GM23338 (cell line): ENCODE measurements around the gene RPL29. TPM values are rescaled to one million over a fixed set of nuclear protein-coding genes. Genes with fewer than 3 reads are reported as not detected.

Experiments used
- ATAC-seq: fragments of 200-7000 bp; cut with Tn5 transposase; 3 replicates; pipeline ENCODE4 v1.9.1; 2020
- DNase-seq: peaks from one replicate; pipeline ENCODE4 v3.0.0-alpha.2; 2015; ENCODE audit warnings: low spot score
- H2AFZ ChIP-seq: fragments of 200-600 bp; sonication (generic); 2 replicates; pipeline ENCODE4 v1.8.0; 2016; ENCODE audit warnings: antibody characterized with exemption, mild to moderate bottlenecking, moderate library complexity
- H3F3A ChIP-seq: fragments of 200-600 bp; sonication (generic); replicated peaks from 2 replicates; pipeline ENCODE4 v1.8.0; 2017; ENCODE audit warnings: antibody characterized with exemption, mixed run types, low read depth
- H3K27ac ChIP-seq: fragments of 200-600 bp; sonication (generic); 2 replicates; pipeline ENCODE4 v1.6.1; 2016; ENCODE audit warnings: low read depth
- H3K27me3 ChIP-seq: fragments of 200-600 bp; sonication (generic); 2 replicates; pipeline ENCODE4 v1.8.0; 2016; ENCODE audit warnings: mild to moderate bottlenecking, mixed run types, moderate library complexity; ENCODE audit not compliant: insufficient read depth
- H3K36me3 ChIP-seq: fragments of 200-600 bp; sonication (generic); 2 replicates; pipeline ENCODE4 v1.8.0; 2016; ENCODE audit warnings: mild to moderate bottlenecking; ENCODE audit not compliant: insufficient read depth
- H3K4me1 ChIP-seq: fragments of 200-600 bp; sonication (generic); 2 replicates; pipeline ENCODE4 v1.8.0; 2016; ENCODE audit warnings: mild to moderate bottlenecking, moderate library complexity; ENCODE audit not compliant: insufficient read depth
- H3K4me2 ChIP-seq: fragments of 200-600 bp; sonication (generic); 2 replicates; pipeline ENCODE4 v1.7.1; 2017; ENCODE audit warnings: mixed run types
- H3K4me3 ChIP-seq: fragments of 200-600 bp; sonication (generic); 2 replicates; pipeline ENCODE4 v1.6.1; 2016; ENCODE audit warnings: mixed run types
- H3K79me2 ChIP-seq: fragments of 200-600 bp; sonication (generic); replicated peaks from 2 replicates; pipeline ENCODE4 v1.8.0; 2017; ENCODE audit warnings: mild to moderate bottlenecking; ENCODE audit not compliant: insufficient read depth
- H3K9me2 ChIP-seq: fragments of 200-600 bp; sonication (generic); 2 replicates; pipeline ENCODE4 v1.8.0; 2017; ENCODE audit not compliant: insufficient read depth
- H4K20me1 ChIP-seq: fragments of 200-600 bp; sonication (generic); replicated peaks from 2 replicates; pipeline ENCODE4 v1.8.0; 2017; ENCODE audit warnings: mild to moderate bottlenecking; ENCODE audit not compliant: insufficient read depth
- H3K27ac Mint-ChIP-seq: 2 replicates; pipeline ENCODE4 v1.8.0; 2020; ENCODE audit warnings: inconsistent platforms, mild to moderate bottlenecking, moderate library complexity, mixed read lengths
- H3K27me3 Mint-ChIP-seq: 3 replicates; pipeline ENCODE4 v1.8.0; 2022; ENCODE audit warnings: low read depth, mild to moderate bottlenecking, moderate library complexity, mixed read lengths, inconsistent platforms; ENCODE audit not compliant: insufficient read depth, poor library complexity
- H3K36me3 Mint-ChIP-seq: 3 replicates; pipeline ENCODE4 v1.8.0; 2021; ENCODE audit warnings: low read depth, mild to moderate bottlenecking, inconsistent platforms, moderate library complexity, mixed read lengths
- H3K4me1 Mint-ChIP-seq: 3 replicates; pipeline ENCODE4 v1.8.0; 2020; ENCODE audit warnings: mild to moderate bottlenecking, inconsistent platforms, mixed read lengths
- H3K4me3 Mint-ChIP-seq: 3 replicates; pipeline ENCODE4 v1.8.0; 2021; ENCODE audit warnings: moderate library complexity, mild to moderate bottlenecking, inconsistent platforms, mixed read lengths
- H3K9me3 Mint-ChIP-seq: 3 replicates; pipeline ENCODE4 v1.8.0; 2020; ENCODE audit warnings: moderate library complexity, mild to moderate bottlenecking, inconsistent platforms, mixed read lengths
- CREB1 ChIP-seq: fragments of 250-450 bp; sonication (Bioruptor Pico); IDR thresholded peaks from 2 replicates; pipeline ENCODE4 v1.5.0; 2020; ENCODE audit warnings: low read depth, mild to moderate bottlenecking, moderate library complexity
- EZH2 ChIP-seq: fragments of 200-600 bp; sonication (generic); IDR thresholded peaks from one replicate; pipeline ENCODE4 v1.8.0; 2017; ENCODE audit warnings: antibody characterized with exemption, mild to moderate bottlenecking, low read depth; ENCODE audit not compliant: unreplicated experiment
- EZH2phosphoT487 ChIP-seq: fragments of 200-600 bp; sonication (generic); IDR thresholded peaks from one replicate; pipeline ENCODE4 v1.8.1; 2018; ENCODE audit warnings: antibody characterized with exemption; ENCODE audit not compliant: unreplicated experiment
- JUNB ChIP-seq: IDR thresholded peaks from one replicate; pipeline ENCODE4 v1.6.1; 2016; ENCODE audit warnings: antibody characterized with exemption; ENCODE audit not compliant: unreplicated experiment
- NANOG ChIP-seq: IDR thresholded peaks from 2 replicates; pipeline ENCODE4 v1.6.1; 2016; ENCODE audit warnings: antibody characterized with exemption, borderline replicate concordance
- POLR2AphosphoS5 ChIP-seq: IDR thresholded peaks from 2 replicates; pipeline ENCODE4 v1.6.1; 2016; ENCODE audit warnings: antibody characterized with exemption, low read depth
- STAT1 ChIP-seq: IDR thresholded peaks from one replicate; pipeline ENCODE4 v1.6.1; 2016; ENCODE audit warnings: antibody characterized with exemption; ENCODE audit not compliant: unreplicated experiment
- ZNF114 ChIP-seq: fragments of 250-450 bp; sonication (Bioruptor Pico); IDR thresholded peaks from 2 replicates; pipeline ENCODE4 v1.5.0; 2020; ENCODE audit warnings: mild to moderate bottlenecking, moderate library complexity
- ZNF331 ChIP-seq: fragments of 250-450 bp; sonication (Bioruptor Pico); IDR thresholded peaks from 2 replicates; pipeline ENCODE4 v1.5.0; 2020; ENCODE audit warnings: low read depth, mild to moderate bottlenecking, moderate library complexity
- ZNF462 ChIP-seq: fragments of 250-450 bp; sonication (Bioruptor Pico); IDR thresholded peaks from 2 replicates; pipeline ENCODE4 v1.5.0; 2020; ENCODE audit warnings: mild to moderate bottlenecking, moderate library complexity
- polyA plus RNA-seq: library from polyadenylated mRNA; unstranded; fragments of >200 nt; fragmentation: Nextera tagmentation; extraction: Ambion mirVana; gene quantifications from 2 replicates; pipeline ENCODE4 v1.2.1, GENCODE V29; 2016
- total RNA-seq: library from RNA; depleted of rRNA; stranded (reverse); fragments of >200 nt; shearing (Covaris generic); gene quantifications from 2 replicates; pipeline ENCODE4 v1.2.3, GENCODE V29; 2014
- TF ChIP-seq, protein P1 (sequence below), 2 experiments: fragments of 200-600 bp in 1 of 2; sonication (generic) in 1 of 2; conservative IDR thresholded peaks; 2 replicates each; pipeline versions ENCODE4 v1.5.1 to v1.6.1; 2016 to 2017; ENCODE audit warnings: antibody characterized with exemption in 2 of 2, low read depth in 2 of 2, mild to moderate bottlenecking in 2 of 2, moderate library complexity in 1 of 2
- TF ChIP-seq, protein P2 (sequence below): IDR thresholded peaks from one replicate; pipeline ENCODE4 v1.6.1; 2018; ENCODE audit warnings: antibody characterized with exemption; ENCODE audit not compliant: unreplicated experiment
- TF ChIP-seq, protein P3 (sequence below): IDR thresholded peaks from 2 replicates; pipeline ENCODE4 v1.6.1; 2016; ENCODE audit warnings: antibody characterized with exemption

RPL29 gene
- total and polyA plus RNA-seq, 2 experiments from 2014 or later: 1,471 to 1,864 TPM

GRCh38 chr3:52039846-52040245 is 44.2 kb upstream of the RPL29 start:
- Histone ChIP-seq H3K4me2 (no peak overlapping the region), H3K79me2 (no peaks in the 10 kb centered on the region), H3K27ac (no peak overlapping the region), H3F3A (no peaks in the 10 kb centered on the region), H3K4me3 (no peak overlapping the region), H3K27me3 (no peaks in the 10 kb centered on the region), H3K36me3 (no peaks in the 10 kb centered on the region), H4K20me1 (no peaks in the 10 kb centered on the region), H3K4me1 (no peaks in the 10 kb centered on the region), H3K9me2 (no peaks in the 10 kb centered on the region), H2AFZ (no peak overlapping the region)
- ATAC-seq (no peak), DNase-seq (no peak)
- Mint-ChIP-seq H3K27ac (no peak overlapping the region), H3K4me1 (peaks cover 2% of the 10 kb centered on the region), H3K4me3 (no peak overlapping the region), H3K36me3 (no peaks in the 10 kb centered on the region), H3K27me3 (peaks cover 2% of the 10 kb centered on the region), H3K9me3 (peaks cover 3% of the 10 kb centered on the region; the same call in 1 of the 3 replicates)
- TF ChIP-seq ZNF114 (CRISPR knock-in tag) (no peak), NANOG (no peak), ZNF331 (CRISPR knock-in tag) (no peak), STAT1 (no peak), POLR2AphosphoS5 (no peak), CREB1 (CRISPR knock-in tag) (no peak), ZNF462 (no peak), JUNB (no peak), EZH2 (no peak), EZH2phosphoT487 (no peak)
- TF ChIP-seq, protein P1, sequence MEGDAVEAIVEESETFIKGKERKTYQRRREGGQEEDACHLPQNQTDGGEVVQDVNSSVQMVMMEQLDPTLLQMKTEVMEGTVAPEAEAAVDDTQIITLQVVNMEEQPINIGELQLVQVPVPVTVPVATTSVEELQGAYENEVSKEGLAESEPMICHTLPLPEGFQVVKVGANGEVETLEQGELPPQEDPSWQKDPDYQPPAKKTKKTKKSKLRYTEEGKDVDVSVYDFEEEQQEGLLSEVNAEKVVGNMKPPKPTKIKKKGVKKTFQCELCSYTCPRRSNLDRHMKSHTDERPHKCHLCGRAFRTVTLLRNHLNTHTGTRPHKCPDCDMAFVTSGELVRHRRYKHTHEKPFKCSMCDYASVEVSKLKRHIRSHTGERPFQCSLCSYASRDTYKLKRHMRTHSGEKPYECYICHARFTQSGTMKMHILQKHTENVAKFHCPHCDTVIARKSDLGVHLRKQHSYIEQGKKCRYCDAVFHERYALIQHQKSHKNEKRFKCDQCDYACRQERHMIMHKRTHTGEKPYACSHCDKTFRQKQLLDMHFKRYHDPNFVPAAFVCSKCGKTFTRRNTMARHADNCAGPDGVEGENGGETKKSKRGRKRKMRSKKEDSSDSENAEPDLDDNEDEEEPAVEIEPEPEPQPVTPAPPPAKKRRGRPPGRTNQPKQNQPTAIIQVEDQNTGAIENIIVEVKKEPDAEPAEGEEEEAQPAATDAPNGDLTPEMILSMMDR (conservative IDR thresholded peaks at IDR 0.05; ENCODE audit: low read depth in 2 of 2): no peak
- TF ChIP-seq, protein P2, sequence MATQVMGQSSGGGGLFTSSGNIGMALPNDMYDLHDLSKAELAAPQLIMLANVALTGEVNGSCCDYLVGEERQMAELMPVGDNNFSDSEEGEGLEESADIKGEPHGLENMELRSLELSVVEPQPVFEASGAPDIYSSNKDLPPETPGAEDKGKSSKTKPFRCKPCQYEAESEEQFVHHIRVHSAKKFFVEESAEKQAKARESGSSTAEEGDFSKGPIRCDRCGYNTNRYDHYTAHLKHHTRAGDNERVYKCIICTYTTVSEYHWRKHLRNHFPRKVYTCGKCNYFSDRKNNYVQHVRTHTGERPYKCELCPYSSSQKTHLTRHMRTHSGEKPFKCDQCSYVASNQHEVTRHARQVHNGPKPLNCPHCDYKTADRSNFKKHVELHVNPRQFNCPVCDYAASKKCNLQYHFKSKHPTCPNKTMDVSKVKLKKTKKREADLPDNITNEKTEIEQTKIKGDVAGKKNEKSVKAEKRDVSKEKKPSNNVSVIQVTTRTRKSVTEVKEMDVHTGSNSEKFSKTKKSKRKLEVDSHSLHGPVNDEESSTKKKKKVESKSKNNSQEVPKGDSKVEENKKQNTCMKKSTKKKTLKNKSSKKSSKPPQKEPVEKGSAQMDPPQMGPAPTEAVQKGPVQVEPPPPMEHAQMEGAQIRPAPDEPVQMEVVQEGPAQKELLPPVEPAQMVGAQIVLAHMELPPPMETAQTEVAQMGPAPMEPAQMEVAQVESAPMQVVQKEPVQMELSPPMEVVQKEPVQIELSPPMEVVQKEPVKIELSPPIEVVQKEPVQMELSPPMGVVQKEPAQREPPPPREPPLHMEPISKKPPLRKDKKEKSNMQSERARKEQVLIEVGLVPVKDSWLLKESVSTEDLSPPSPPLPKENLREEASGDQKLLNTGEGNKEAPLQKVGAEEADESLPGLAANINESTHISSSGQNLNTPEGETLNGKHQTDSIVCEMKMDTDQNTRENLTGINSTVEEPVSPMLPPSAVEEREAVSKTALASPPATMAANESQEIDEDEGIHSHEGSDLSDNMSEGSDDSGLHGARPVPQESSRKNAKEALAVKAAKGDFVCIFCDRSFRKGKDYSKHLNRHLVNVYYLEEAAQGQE: no peak
- TF ChIP-seq, protein P3, sequence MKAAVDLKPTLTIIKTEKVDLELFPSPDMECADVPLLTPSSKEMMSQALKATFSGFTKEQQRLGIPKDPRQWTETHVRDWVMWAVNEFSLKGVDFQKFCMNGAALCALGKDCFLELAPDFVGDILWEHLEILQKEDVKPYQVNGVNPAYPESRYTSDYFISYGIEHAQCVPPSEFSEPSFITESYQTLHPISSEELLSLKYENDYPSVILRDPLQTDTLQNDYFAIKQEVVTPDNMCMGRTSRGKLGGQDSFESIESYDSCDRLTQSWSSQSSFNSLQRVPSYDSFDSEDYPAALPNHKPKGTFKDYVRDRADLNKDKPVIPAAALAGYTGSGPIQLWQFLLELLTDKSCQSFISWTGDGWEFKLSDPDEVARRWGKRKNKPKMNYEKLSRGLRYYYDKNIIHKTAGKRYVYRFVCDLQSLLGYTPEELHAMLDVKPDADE: no peak
